ENCODE data around the gene HOXC9.
"Not testable (repeated sequence)": the region's sequence is repeated elsewhere in the genome, so short reads cannot be mapped to it uniquely, and the experiment has no call there.

The HOXC9 gene

GRCh38 chr12:54036620-54037359, 36.8 kb downstream of the HOXC9 start:
- peaks cover 0 to 3% of the 10 kb centered on the region in 2 donors for H3K9me3 ChIP-seq (ENCODE audit: control insufficient read depth in 2 of 2, low read length in 2 of 2)
- H3K36me3 ChIP-seq (ENCODE audit: control insufficient read depth in 2 of 2, insufficient read depth in 2 of 2, low read length in 2 of 2), result no peaks in the 10 kb centered on the region
- H3K27me3 ChIP-seq (ENCODE audit: control insufficient read depth in 2 of 2, insufficient read depth in 2 of 2, low read length in 2 of 2), result peaks cover 84 to 88% of the 10 kb centered on the region in 2 donors
- no peak overlapping the region for H3K4me3 ChIP-seq (ENCODE audit: low read length in 2 of 2)
- H3K4me1 ChIP-seq (ENCODE audit: control insufficient read depth in 2 of 2, insufficient read depth in 2 of 2, low read length in 2 of 2), result peaks cover 0 to 2% of the 10 kb centered on the region in 2 donors
- no peak overlapping the region for H3K9ac ChIP-seq (ENCODE audit: low read depth in 1 of 2, low read length in 2 of 2)
- H3K27ac ChIP-seq (ENCODE audit: low read depth in 2 of 2, low read length in 2 of 2), result no peak overlapping the region

GRCh38 chr12:54037360-54038283, 37.7 kb downstream of the HOXC9 start:
- H3K4me3 ChIP-seq (ENCODE audit: low read length in 2 of 2), result no peak overlapping the region
- H3K27me3 ChIP-seq (ENCODE audit: control insufficient read depth in 2 of 2, insufficient read depth in 2 of 2, low read length in 2 of 2), result peaks cover 83 to 86% of the 10 kb centered on the region in 2 donors
- no peaks in the 10 kb centered on the region for H3K36me3 ChIP-seq (ENCODE audit: control insufficient read depth in 2 of 2, insufficient read depth in 2 of 2, low read length in 2 of 2)
- H3K9me3 ChIP-seq (ENCODE audit: control insufficient read depth in 2 of 2, low read length in 2 of 2), result peaks cover 0 to 2% of the 10 kb centered on the region in 2 donors
- H3K9ac ChIP-seq (ENCODE audit: low read depth in 1 of 2, low read length in 2 of 2), result no peak overlapping the region
- H3K4me1 ChIP-seq (ENCODE audit: control insufficient read depth in 2 of 2, insufficient read depth in 2 of 2, low read length in 2 of 2), result peaks cover 0 to 2% of the 10 kb centered on the region in 2 donors
- H3K27ac ChIP-seq (ENCODE audit: low read depth in 2 of 2, low read length in 2 of 2), result no peak overlapping the region

- H3K9me3 ChIP-seq (ENCODE audit: control insufficient read depth in 2 of 2, low read length in 2 of 2), result no peaks in the 10 kb centered on the region
- no peak overlapping the region for H3K9ac ChIP-seq (ENCODE audit: low read depth in 1 of 2, low read length in 2 of 2)
- H3K36me3 ChIP-seq (ENCODE audit: control insufficient read depth in 2 of 2, insufficient read depth in 2 of 2, low read length in 2 of 2), result no peaks in the 10 kb centered on the region
- H3K27ac ChIP-seq (ENCODE audit: low read depth in 2 of 2, low read length in 2 of 2), result no peak overlapping the region
- no peak overlapping the region for H3K4me3 ChIP-seq (ENCODE audit: low read length in 2 of 2)
- no peaks in the 10 kb centered on the region for H3K4me1 ChIP-seq (ENCODE audit: control insufficient read depth in 2 of 2, insufficient read depth in 2 of 2, low read length in 2 of 2)
- peaks cover 83 to 85% of the 10 kb centered on the region in 2 donors for H3K27me3 ChIP-seq (ENCODE audit: control insufficient read depth in 2 of 2, insufficient read depth in 2 of 2, low read length in 2 of 2)
These were observed 38.4 kb downstream of the HOXC9 start for GRCh38 chr12:54038284-54038870.

- Histone ChIP-seq H3K4me3 (ENCODE audit: low read length in 2 of 2) (no peak overlapping the region), H3K36me3 (ENCODE audit: control insufficient read depth in 2 of 2, insufficient read depth in 2 of 2, low read length in 2 of 2) (no peaks in the 10 kb centered on the region), H3K9ac (ENCODE audit: low read depth in 1 of 2, low read length in 2 of 2) (no peak overlapping the region), H3K27me3 (ENCODE audit: control insufficient read depth in 2 of 2, insufficient read depth in 2 of 2, low read length in 2 of 2) (peaks cover 84 to 86% of the 10 kb centered on the region in 2 donors), H3K9me3 (ENCODE audit: control insufficient read depth in 2 of 2, low read length in 2 of 2) (no peaks in the 10 kb centered on the region), H3K4me1 (ENCODE audit: control insufficient read depth in 2 of 2, insufficient read depth in 2 of 2, low read length in 2 of 2) (no peaks in the 10 kb centered on the region), H3K27ac (ENCODE audit: low read depth in 2 of 2, low read length in 2 of 2) (no peak overlapping the region)
These were observed 39.0 kb downstream of the HOXC9 start for GRCh38 chr12:54038871-54039414.

GRCh38 chr12:54039417-54040147, 39.6 kb downstream of the HOXC9 start:
- H3K27ac ChIP-seq (ENCODE audit: low read depth in 2 of 2, low read length in 2 of 2), result no peak overlapping the region
- no peaks in the 10 kb centered on the region for H3K4me1 ChIP-seq (ENCODE audit: control insufficient read depth in 2 of 2, insufficient read depth in 2 of 2, low read length in 2 of 2)
- no peak overlapping the region for H3K4me3 ChIP-seq (ENCODE audit: low read length in 2 of 2)
- H3K9ac ChIP-seq (ENCODE audit: low read depth in 1 of 2, low read length in 2 of 2), result no peak overlapping the region
- peaks cover 84 to 86% of the 10 kb centered on the region in 2 donors for H3K27me3 ChIP-seq (ENCODE audit: control insufficient read depth in 2 of 2, insufficient read depth in 2 of 2, low read length in 2 of 2)
- no peaks in the 10 kb centered on the region for H3K36me3 ChIP-seq (ENCODE audit: control insufficient read depth in 2 of 2, insufficient read depth in 2 of 2, low read length in 2 of 2)
- no peaks in the 10 kb centered on the region for H3K9me3 ChIP-seq (ENCODE audit: control insufficient read depth in 2 of 2, low read length in 2 of 2)

- Histone ChIP-seq H3K4me1 (ENCODE audit: control insufficient read depth in 2 of 2, insufficient read depth in 2 of 2, low read length in 2 of 2) (no peaks in the 10 kb centered on the region), H3K4me3 (ENCODE audit: low read length in 2 of 2) (no peak overlapping the region), H3K27ac (ENCODE audit: low read depth in 2 of 2, low read length in 2 of 2) (no peak overlapping the region), H3K9me3 (ENCODE audit: control insufficient read depth in 2 of 2, low read length in 2 of 2) (no peaks in the 10 kb centered on the region), H3K9ac (ENCODE audit: low read depth in 1 of 2, low read length in 2 of 2) (no peak overlapping the region), H3K27me3 (ENCODE audit: control insufficient read depth in 2 of 2, insufficient read depth in 2 of 2, low read length in 2 of 2) (peaks cover 84 to 87% of the 10 kb centered on the region in 2 donors), H3K36me3 (ENCODE audit: control insufficient read depth in 2 of 2, insufficient read depth in 2 of 2, low read length in 2 of 2) (no peaks in the 10 kb centered on the region)
These were observed 40.2 kb downstream of the HOXC9 start for GRCh38 chr12:54040148-54040494.

- Histone ChIP-seq H3K27ac (ENCODE audit: low read depth in 2 of 2, low read length in 2 of 2) (no peak overlapping the region), H3K4me1 (ENCODE audit: control insufficient read depth in 2 of 2, insufficient read depth in 2 of 2, low read length in 2 of 2) (no peaks in the 10 kb centered on the region), H3K4me3 (ENCODE audit: low read length in 2 of 2) (no peak overlapping the region), H3K27me3 (ENCODE audit: control insufficient read depth in 2 of 2, insufficient read depth in 2 of 2, low read length in 2 of 2) (peaks cover 83 to 87% of the 10 kb centered on the region in 2 donors), H3K9me3 (ENCODE audit: control insufficient read depth in 2 of 2, low read length in 2 of 2) (no peaks in the 10 kb centered on the region), H3K9ac (ENCODE audit: low read depth in 1 of 2, low read length in 2 of 2) (no peak overlapping the region), H3K36me3 (ENCODE audit: control insufficient read depth in 2 of 2, insufficient read depth in 2 of 2, low read length in 2 of 2) (no peaks in the 10 kb centered on the region)
These were observed 40.7 kb downstream of the HOXC9 start for GRCh38 chr12:54040648-54041047.

GRCh38 chr12:54041097-54041690, 41.2 kb downstream of the HOXC9 start:
- Histone ChIP-seq H3K27me3 (ENCODE audit: control insufficient read depth in 2 of 2, insufficient read depth in 2 of 2, low read length in 2 of 2) (peaks cover 78 to 88% of the 10 kb centered on the region in 2 donors), H3K4me1 (ENCODE audit: control insufficient read depth in 2 of 2, insufficient read depth in 2 of 2, low read length in 2 of 2) (no peaks in the 10 kb centered on the region)

GRCh38 chr12:54042033-54042432, 42.1 kb downstream of the HOXC9 start:
- H3K4me3 ChIP-seq (ENCODE audit: low read length in 2 of 2); H3K4me1 ChIP-seq (ENCODE audit: control insufficient read depth in 2 of 2, insufficient read depth in 2 of 2, low read length in 2 of 2); H3K27ac ChIP-seq (ENCODE audit: low read depth in 2 of 2, low read length in 2 of 2); H3K9ac ChIP-seq (ENCODE audit: low read depth in 1 of 2, low read length in 2 of 2); H3K9me3 ChIP-seq (ENCODE audit: control insufficient read depth in 2 of 2, low read length in 2 of 2); H3K36me3 ChIP-seq (ENCODE audit: control insufficient read depth in 2 of 2, insufficient read depth in 2 of 2, low read length in 2 of 2): not testable (repeated sequence)
- peaks cover 77 to 86% of the 10 kb centered on the region in 2 donors for H3K27me3 ChIP-seq (ENCODE audit: control insufficient read depth in 2 of 2, insufficient read depth in 2 of 2, low read length in 2 of 2)

More at GRCh38 chr12:54041097-54041690, 41.2 kb downstream of the HOXC9 start:
- no peaks in the 10 kb centered on the region for H3K9me3 ChIP-seq (ENCODE audit: control insufficient read depth in 2 of 2, low read length in 2 of 2)
- no peak overlapping the region for H3K27ac ChIP-seq (ENCODE audit: low read depth in 2 of 2, low read length in 2 of 2)
- no peak overlapping the region for H3K4me3 ChIP-seq (ENCODE audit: low read length in 2 of 2)
- H3K36me3 ChIP-seq (ENCODE audit: control insufficient read depth in 2 of 2, insufficient read depth in 2 of 2, low read length in 2 of 2), result no peaks in the 10 kb centered on the region
- H3K9ac ChIP-seq (ENCODE audit: low read depth in 1 of 2, low read length in 2 of 2), result no peak overlapping the region
